K562 (cell line): Measurements from ENCODE around the gene SS18L1. TPM values are rescaled to one million over a fixed set of nuclear protein-coding genes. Genes with fewer than 3 reads are reported as not detected.

Source experiments
- ATAC-seq: fragments of 200-7000 bp; cut with Tn5 transposase; 3 replicates; pipeline ENCODE4 v1.9.1; 2020; ENCODE audit warnings: moderate library complexity
- BruUV-seq: library from RNA; stranded (reverse); fragments of 400-500 nt; replicated peaks from 2 replicates; lab custom pipeline; 2021; lab: Mats Ljungman, UMichigan
- CTCF ChIA-PET: fragments of 300-600 bp; formaldehyde crosslinking; extraction: SDS; loops from one replicate; lab custom pipeline; 2021; ENCODE audit warnings: low intra/inter-chr PET ratio; lab: Yijun Ruan, JAX
- POLR2A ChIA-PET: fragments of 300-600, 350-650 bp; sonication (Branson Sonifier 250); formaldehyde crosslinking; extraction: SDS; loops from one replicate; lab custom pipeline; 2021; ENCODE audit warnings: antibody characterized with exemption, inconsistent platforms; lab: Yijun Ruan, JAX
- DNase-seq, 4 experiments: peaks; one replicate each; pipeline versions ENCODE4 v3.0.0 to v3.0.0-alpha.2; 2011 to 2018; ENCODE audit warnings: low spot score in 3 of 4, mixed read lengths in 3 of 4; ENCODE audit errors: extremely low read depth in 1 of 4
- FAIRE-seq: peaks from 2 replicates; lab custom pipeline; 2011; peaks lifted over from hg19 to GRCh38; lab: Jason Lieb, UNC
- H2AFZ ChIP-seq: 2 replicates; pipeline ENCODE4 v1.6.0; 2011; ENCODE audit warnings: low read depth, low read length, control low read depth, inconsistent platforms
- H3K27ac ChIP-seq: fragments of 200-600 bp; 3 replicates; pipeline ENCODE4 v1.8.0; 2011; ENCODE audit warnings: low read depth, mild to moderate bottlenecking, control low read depth, inconsistent platforms, low read length, moderate library complexity, mixed read lengths; ENCODE audit errors: extremely low read depth
- H3K27me3 ChIP-seq, 2 experiments: fragments of 300-600 bp in 1 of 2; 2 replicates in 1 of 2; 3 replicates in 1 of 2; pipeline versions ENCODE4 v1.6.0 to v1.8.0; 2011; ENCODE audit warnings: inconsistent platforms in 2 of 2, low read length in 2 of 2, mild to moderate bottlenecking in 1 of 2, mixed read lengths in 1 of 2, moderate library complexity in 1 of 2; ENCODE audit not compliant: control insufficient read depth in 2 of 2, insufficient read depth in 2 of 2
- H3K36me3 ChIP-seq: fragments of 300-600 bp; 3 replicates; pipeline ENCODE4 v1.8.0; 2011; ENCODE audit warnings: mild to moderate bottlenecking, low read length, inconsistent platforms; ENCODE audit not compliant: control insufficient read depth, insufficient read depth
- H3K4me1 ChIP-seq, 2 experiments: fragments of 200-600 bp in 1 of 2; replicated peaks in 1 of 2; 2 replicates in 1 of 2; 3 replicates in 1 of 2; pipeline versions ENCODE4 v1.5.1 to v1.8.0; 2011; ENCODE audit warnings: inconsistent platforms in 2 of 2, low read length in 2 of 2, mild to moderate bottlenecking in 1 of 2, mixed read lengths in 1 of 2, moderate library complexity in 1 of 2; ENCODE audit not compliant: control insufficient read depth in 2 of 2, insufficient read depth in 2 of 2
- H3K4me2 ChIP-seq: 2 replicates; pipeline ENCODE4 v1.6.1; 2011; ENCODE audit warnings: low read length, control low read depth, inconsistent platforms, mixed read lengths; ENCODE audit not compliant: insufficient read depth
- H3K4me3 ChIP-seq: fragments of 200-600 bp; sonication (generic), shearing (Covaris generic); 2 replicates; pipeline ENCODE4 v1.5.1; 2016; ENCODE audit warnings: control low read depth, inconsistent platforms
- H3K79me2 ChIP-seq: fragments of 200-600 bp; 3 replicates; pipeline ENCODE4 v1.8.0; 2011; ENCODE audit warnings: low read length, inconsistent platforms; ENCODE audit not compliant: control insufficient read depth, insufficient read depth
- H3K9ac ChIP-seq, 2 experiments: 2 replicates each; pipeline versions ENCODE4 v1.6.0 to v1.6.1; 2011; ENCODE audit warnings: low read depth in 2 of 2, low read length in 2 of 2, control low read depth in 1 of 2, inconsistent platforms in 1 of 2, mild to moderate bottlenecking in 1 of 2, mixed read lengths in 1 of 2; ENCODE audit not compliant: insufficient read depth in 1 of 2
- H3K9me1 ChIP-seq: one replicate; pipeline ENCODE4 v1.6.0; 2011; ENCODE audit warnings: inconsistent platforms, mild to moderate bottlenecking, low read length, moderate library complexity; ENCODE audit not compliant: control insufficient read depth, insufficient read depth
- H3K9me3 ChIP-seq: replicated peaks from 2 replicates; pipeline ENCODE4 v1.5.1; 2011; ENCODE audit warnings: low read depth, low read length, inconsistent platforms; ENCODE audit not compliant: control insufficient read depth, insufficient read depth
- H4K20me1 ChIP-seq: replicated peaks from 2 replicates; pipeline ENCODE4 v1.6.1; 2011; ENCODE audit warnings: low read length, inconsistent platforms, mixed read lengths; ENCODE audit not compliant: control insufficient read depth, insufficient read depth
- BRD4 ChIP-seq: fragments of 200-600 bp; sonication (generic); IDR thresholded peaks from 2 replicates; pipeline ENCODE4 v1.6.1; 2017; ENCODE audit warnings: inconsistent platforms
- CAMTA2 ChIP-seq: fragments of 250-450 bp; sonication (Bioruptor Pico); conservative IDR thresholded peaks from 2 replicates; pipeline ENCODE4 v1.5.1; 2022
- HDAC1 ChIP-seq, 2 experiments: fragments of 450-650 bp; IDR thresholded peaks; 2 replicates each; pipeline ENCODE4 v1.6.1; 2016 to 2017; ENCODE audit warnings: inconsistent platforms in 1 of 2, mild to moderate bottlenecking in 1 of 2, moderate library complexity in 1 of 2
- JUNB ChIP-seq: fragments of 450-650 bp; formaldehyde crosslinking; conservative IDR thresholded peaks from 2 replicates; pipeline ENCODE4 v1.4.0; 2020; ENCODE audit warnings: mild to moderate bottlenecking
- NELFE ChIP-seq: IDR thresholded peaks from 2 replicates; pipeline ENCODE4 v1.6.1; 2011; ENCODE audit warnings: mild to moderate bottlenecking; ENCODE audit not compliant: insufficient read depth, insufficient read length
- OTX1 ChIP-seq: fragments of 450-650 bp; formaldehyde crosslinking; IDR thresholded peaks from 2 replicates; pipeline ENCODE4 v1.4.0; 2022; ENCODE audit warnings: mild to moderate bottlenecking
- POLR3G ChIP-seq: IDR thresholded peaks from 2 replicates; pipeline ENCODE4 v1.6.1; 2011; ENCODE audit not compliant: insufficient read length, insufficient replicate concordance; ENCODE audit errors: extremely low read depth
- ZNF134 ChIP-seq: fragments of 250-450 bp; sonication (Bioruptor Pico); conservative IDR thresholded peaks from 2 replicates; pipeline ENCODE4 v1.4.0; 2020
- WGBS: fragments of 100-300 bp; shearing (Covaris generic); methylation state at CpG from one replicate; pipeline ENCODE4 v1.1.6; 2016; ENCODE audit warnings: low coverage, mixed read lengths; ENCODE audit not compliant: insufficient coverage; ENCODE audit errors: missing lambda C conversion rate; 5-methylcytosine and 5-hydroxymethylcytosine counted together
- in situ Hi-C: fragments of 300-500 bp; cut with MboI; formaldehyde crosslinking; loops from 4 replicates; pipeline ENCODE4 v1.15.0; 2018; ENCODE audit warnings: inconsistent platforms, mixed read lengths
- intact Hi-C: fragments of 100-400 bp; cut with micrococcal nuclease; formaldehyde crosslinking; loops from 2 replicates; pipeline ENCODE4 v1.14.2; 2022
- polyA plus RNA-seq, 8 experiments: library from polyadenylated mRNA; depleted of rRNA in 4 of 8; stranded (reverse) in 5 of 8; unstranded in 3 of 8; fragments of >200 nt; fragmentation: Nextera tagmentation in 2 of 8; fragmentation: Illumina TruSeq in 1 of 8; extraction: Ambion mirVana in 2 of 8; extraction: Trizol in 1 of 8; gene quantifications; 2 replicates each; pipeline versions ENCODE4 v1.2.1 to v1.2.3, GENCODE V29; 2011 to 2014; ENCODE audit warnings: inconsistent platforms in 1 of 8, missing spikeins in 1 of 8
- total RNA-seq, 7 experiments: library from RNA; depleted of rRNA in 6 of 7; stranded (reverse); fragments of >200 nt in 6 of 7; fragmentation: Illumina TruSeq in 2 of 7; extraction: Trizol in 2 of 7; gene quantifications; 2 replicates each; pipeline versions ENCODE4 v1.2.1 to v1.2.3, GENCODE V29; 2011 to 2021; ENCODE audit warnings: low replicate concordance in 1 of 7
- TF ChIP-seq, protein P1 (sequence below): fragments of 250-450 bp; sonication (Bioruptor Pico); IDR thresholded peaks from 2 replicates; pipeline ENCODE4 v1.4.0; 2020; ENCODE audit warnings: mild to moderate bottlenecking, moderate library complexity
- TF ChIP-seq, protein P2 (sequence below): IDR thresholded peaks from 2 replicates; pipeline ENCODE4 v1.6.1; 2016; ENCODE audit warnings: missing genetic modification characterization, missing compliant biosample characterization

SS18L1 gene
- total and polyA plus RNA-seq, 9 of the 15 experiments (the other 6 are each of a cell fraction or from before 2014, with no cell fraction given): 2.7 to 28.3 (median 15.1) TPM

DNA sequence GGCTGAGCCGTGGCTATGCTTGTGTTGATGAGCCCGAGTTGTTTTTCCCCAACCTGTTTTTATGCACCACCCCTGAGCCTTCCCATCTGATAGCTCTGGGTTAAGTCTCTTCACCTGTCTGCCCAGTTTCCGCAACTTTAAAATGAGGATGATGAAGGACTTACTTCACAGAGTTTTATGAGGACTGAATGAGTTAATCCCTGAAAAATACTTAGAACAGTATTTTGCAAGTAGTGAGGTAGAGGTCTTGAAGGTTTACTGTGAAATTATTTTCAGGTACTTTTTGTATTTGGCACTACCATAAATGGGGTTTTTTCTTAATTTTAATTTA lies 42.5 kb downstream of the SS18L1 start:
- H3K79me2 ChIP-seq: peaks cover 83% of the 10 kb centered on the region
- DNase-seq (no peak), ATAC-seq (no peak), FAIRE-seq (no peak)
- in situ Hi-C loops: no loop called here
- H3K4me1 ChIP-seq: peaks cover 14 to 29% of the 10 kb centered on the region in 2 experiments
- H3K4me3 ChIP-seq: no peak overlapping the region
- no TSS peak for BruUV-seq
- H3K27me3 ChIP-seq: no peaks in the 10 kb centered on the region
- intact Hi-C loops: no loop called here
- peaks cover 6% of the 10 kb centered on the region; the same call in 1 of the 2 replicates for H4K20me1 ChIP-seq
- 78% methylated on average over 3 of the region's 3 CpGs for WGBS
- H3K36me3 ChIP-seq: peaks cover 41% of the 10 kb centered on the region
- no peak overlapping the region for H2AFZ ChIP-seq
- ChIA-PET CTCF (no interaction called here), POLR2A (no interaction called here)
- H3K9me1 ChIP-seq: no peaks in the 10 kb centered on the region
- no peak overlapping the region for H3K4me2 ChIP-seq
- no peak overlapping the region for H3K27ac ChIP-seq
- H3K9me3 ChIP-seq: no peaks in the 10 kb centered on the region
- H3K9ac ChIP-seq: no peak overlapping the region
- no peak for TF ChIP-seq JUNB (CRISPR knock-in tag)
- no peak for TF ChIP-seq OTX1
- TF ChIP-seq, protein P1, sequence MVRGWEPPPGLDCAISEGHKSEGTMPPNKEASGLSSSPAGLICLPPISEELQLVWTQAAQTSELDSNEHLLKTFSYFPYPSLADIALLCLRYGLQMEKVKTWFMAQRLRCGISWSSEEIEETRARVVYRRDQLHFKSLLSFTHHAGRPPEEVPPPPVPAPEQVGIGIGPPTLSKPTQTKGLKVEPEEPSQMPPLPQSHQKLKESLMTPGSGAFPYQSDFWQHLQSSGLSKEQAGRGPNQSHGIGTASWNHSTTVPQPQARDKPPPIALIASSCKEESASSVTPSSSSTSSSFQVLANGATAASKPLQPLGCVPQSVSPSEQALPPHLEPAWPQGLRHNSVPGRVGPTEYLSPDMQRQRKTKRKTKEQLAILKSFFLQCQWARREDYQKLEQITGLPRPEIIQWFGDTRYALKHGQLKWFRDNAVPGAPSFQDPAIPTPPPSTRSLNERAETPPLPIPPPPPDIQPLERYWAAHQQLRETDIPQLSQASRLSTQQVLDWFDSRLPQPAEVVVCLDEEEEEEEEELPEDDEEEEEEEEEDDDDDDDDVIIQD: no peak
- no peak for TF ChIP-seq NELFE
- TF ChIP-seq POLR3G: no peak
- TF ChIP-seq BRD4: no peak
- TF ChIP-seq, protein P2, sequence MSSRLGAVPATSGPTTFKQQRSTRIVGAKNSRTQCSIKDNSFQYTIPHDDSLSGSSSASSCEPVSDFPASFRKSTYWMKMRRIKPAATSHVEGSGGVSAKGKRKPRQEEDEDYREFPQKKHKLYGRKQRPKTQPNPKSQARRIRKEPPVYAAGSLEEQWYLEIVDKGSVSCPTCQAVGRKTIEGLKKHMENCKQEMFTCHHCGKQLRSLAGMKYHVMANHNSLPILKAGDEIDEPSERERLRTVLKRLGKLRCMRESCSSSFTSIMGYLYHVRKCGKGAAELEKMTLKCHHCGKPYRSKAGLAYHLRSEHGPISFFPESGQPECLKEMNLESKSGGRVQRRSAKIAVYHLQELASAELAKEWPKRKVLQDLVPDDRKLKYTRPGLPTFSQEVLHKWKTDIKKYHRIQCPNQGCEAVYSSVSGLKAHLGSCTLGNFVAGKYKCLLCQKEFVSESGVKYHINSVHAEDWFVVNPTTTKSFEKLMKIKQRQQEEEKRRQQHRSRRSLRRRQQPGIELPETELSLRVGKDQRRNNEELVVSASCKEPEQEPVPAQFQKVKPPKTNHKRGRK (tag): no peak
- no peak for TF ChIP-seq HDAC1 (IDR thresholded peaks at IDR 0.05)
- no peak for TF ChIP-seq ZNF134 (CRISPR knock-in tag)
- TF ChIP-seq CAMTA2 (CRISPR knock-in tag): no peak
